Fibroblast of peridontal ligament (primary cell): ENCODE measurements around the gene SLC22A15.

Source experiments
- DNase-seq: peaks from one replicate; pipeline ENCODE4 v3.0.0-alpha.2; 2010; ENCODE audit errors: extremely low read depth

The SLC22A15 gene

DNA sequence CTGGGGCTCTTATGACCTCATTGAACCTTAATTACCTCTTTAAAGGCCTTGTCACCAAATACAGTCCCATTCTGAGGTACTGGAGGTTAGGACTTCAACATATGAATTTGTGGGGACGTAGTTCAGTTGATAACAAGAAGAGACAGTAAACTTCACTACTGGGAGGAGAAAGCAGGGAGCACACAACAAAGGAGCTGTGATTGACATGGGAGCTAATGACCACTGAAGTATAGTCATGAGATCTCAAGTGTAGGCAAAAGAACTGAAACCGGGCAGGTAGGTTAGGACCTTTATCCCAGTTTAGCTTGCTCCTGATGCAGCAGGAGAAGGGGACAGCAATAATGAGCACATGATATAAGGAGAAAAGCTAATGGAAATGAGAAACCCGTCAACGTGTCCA lies 123.1 kb downstream of the SLC22A15 start:
- DNase-seq = no peak

DNA sequence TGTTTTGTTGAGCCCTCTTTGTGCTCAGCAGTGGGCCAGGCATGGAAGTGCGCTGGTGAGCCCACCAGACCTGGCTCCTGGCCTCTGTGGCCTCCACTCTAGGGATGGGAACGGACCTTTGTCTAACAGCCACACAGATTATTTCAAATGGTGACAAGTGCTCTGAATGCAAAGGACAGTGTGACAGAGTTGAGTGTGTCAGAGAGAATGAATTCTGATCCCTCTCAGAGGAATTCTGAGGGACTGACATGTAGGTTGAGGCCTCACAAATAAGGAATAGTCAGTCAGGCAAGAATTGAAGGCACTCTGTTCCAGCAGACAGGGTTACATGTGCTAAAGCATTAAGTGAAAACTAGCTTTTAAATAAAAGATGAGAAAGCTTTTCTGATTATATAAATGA lies 123.6 kb downstream of the SLC22A15 start:
- no peak for DNase-seq

DNA sequence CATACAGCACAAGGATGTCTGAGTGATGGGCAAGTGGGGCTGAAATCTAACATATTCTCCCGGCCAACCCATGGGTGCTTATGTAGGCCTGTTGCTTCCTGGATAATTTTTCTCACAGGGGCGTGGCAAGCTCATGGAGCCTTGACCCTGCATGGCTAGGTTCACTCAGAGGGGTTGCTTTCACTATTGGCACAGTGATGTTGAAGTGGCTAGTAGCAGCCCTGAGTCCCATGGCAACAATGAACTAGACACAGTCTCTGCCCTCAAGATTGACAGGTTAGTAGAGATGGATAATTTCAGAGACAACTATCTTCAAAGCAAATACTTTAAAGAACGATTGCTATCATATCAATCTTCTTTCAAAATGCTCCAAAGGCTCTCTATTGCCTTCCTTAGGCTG lies 128.4 kb downstream of the SLC22A15 start:
- DNase-seq = no peak

DNA sequence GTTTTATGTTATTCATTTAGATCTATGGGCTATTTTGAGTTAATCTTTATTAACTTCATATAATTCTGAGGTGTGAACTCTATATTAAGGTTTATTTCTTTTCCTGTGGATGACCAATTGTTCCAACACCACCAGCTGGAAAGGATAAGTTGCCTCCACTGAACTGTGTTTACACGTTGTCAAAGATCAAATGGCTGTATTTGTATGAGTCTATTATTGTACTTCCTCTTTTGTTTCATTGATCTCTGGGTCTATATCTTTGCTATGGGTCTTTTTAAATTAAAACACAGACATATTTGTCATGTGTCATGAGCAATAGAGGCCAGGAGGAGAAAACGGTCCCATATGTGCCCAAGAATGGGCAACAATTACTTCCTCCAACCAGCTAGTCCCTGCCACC lies 129.7 kb downstream of the SLC22A15 start:
- DNase-seq = no peak

DNA sequence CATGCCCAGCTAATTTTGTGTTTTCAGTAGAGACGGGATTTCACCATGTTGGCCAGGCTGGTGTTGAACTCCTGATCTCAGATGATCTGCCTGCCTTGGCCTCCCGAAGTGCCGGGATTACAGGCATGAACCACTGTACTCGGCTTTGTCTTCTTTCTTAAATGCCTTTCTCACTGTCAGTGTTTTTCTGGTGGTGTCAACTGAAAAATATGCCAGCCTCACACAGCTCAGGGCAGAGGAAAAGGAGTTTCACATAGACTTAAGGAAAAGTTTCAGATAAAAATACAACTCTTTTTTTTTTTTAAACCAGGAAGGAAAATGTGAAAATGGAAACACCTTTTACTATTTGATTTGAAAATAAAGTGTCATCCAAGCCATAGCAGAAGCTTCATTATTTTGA lies 130.3 kb downstream of the SLC22A15 start:
- DNase-seq = no peak

DNA sequence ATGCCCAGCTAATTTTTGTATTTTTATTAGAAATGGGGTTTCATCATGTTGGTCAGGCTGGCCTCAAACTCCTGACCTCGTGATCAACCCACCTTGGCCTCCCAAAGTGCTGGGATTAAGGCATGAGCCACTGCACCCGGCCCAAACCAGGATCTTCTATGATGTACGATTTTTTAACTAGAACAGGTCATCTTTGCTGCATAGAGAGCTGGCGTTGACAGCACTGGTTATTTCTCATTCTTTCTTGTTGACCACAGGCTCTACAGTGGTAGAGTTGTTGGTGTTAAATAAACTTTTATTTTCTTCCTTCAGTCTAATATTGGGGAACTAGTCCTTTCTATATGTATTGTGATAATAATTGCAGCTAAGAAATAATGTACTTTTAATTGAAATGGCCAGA lies 131.1 kb downstream of the SLC22A15 start:
- no peak for DNase-seq

DNA sequence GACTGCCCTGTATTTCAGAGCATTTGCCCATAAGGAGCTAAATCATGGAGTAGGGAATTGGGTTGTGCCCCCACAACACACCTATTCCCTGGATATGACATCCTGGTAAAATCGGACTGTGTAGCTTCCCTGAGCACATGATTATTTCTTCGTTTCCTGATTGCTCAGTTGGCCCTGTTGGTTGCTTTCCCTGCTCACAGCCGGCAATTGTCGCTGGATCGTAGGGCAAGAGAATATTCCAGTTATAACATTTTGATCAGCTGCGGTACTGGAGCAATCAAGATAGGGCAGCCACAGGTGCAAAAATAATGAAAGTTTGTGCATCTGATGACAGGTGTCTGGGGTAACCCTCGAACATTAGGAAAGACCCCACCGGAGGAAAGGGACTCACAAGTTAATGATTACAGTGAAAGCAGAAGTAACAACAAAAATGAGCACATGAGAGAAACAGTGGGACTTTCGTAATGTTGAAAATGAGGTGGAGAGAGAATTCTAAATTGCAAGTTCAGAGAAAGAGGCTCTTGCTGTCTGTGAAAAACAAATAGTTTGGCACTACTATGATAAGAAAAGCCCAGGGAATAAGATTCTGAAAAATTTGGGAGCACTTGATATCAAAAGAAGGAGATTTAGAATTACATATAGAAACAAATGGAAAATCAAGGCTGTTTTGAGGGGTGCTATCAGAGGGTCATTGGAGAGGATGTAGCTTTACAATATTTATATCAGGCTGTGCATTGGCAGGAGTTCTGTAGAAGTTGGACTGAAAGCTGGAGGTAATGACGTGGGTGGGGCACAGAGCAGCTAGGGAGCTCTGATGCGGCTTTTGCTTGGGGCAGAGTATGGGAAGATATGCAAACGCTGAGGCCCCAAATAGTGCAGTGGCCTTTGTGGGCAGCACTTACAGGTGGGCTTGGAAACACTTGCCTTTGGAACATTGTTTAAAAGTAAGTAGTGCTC lies 134.5 kb downstream of the SLC22A15 start, which contains the start of gene MAB21L3:
Gene MAB21L3, plus strand, starts transcription at position 833 of the 957 bp plus-strand sequence. CDS start 1,217 bp downstream, outside the sequence.
- DNase-seq = peak; percentile 37

DNA sequence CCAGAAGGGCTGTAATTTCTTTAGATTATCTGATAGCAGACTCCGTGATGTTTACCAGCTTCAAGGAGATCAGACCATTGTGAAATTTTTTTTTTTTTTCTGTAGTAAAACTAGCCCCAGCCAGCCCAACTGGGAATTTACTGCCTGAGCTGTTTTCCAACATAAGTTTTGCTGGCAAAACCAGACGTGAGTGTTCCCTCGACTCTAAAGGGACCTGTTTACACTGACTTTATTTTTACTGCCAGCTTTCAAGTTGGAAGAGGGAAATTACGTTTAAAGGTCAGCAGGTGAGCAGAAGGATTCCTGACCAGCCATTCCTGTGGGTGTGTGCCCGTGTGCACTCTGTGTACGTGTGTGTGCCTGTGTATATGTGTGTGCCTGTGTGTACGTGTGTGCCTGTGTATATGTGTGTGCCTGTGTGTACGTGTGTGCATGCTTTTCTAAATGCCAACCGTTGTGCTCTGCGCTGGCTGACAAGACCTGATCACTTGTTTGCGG lies 135.3 kb downstream of the SLC22A15 start:
- peak; percentile 50 for DNase-seq

DNA sequence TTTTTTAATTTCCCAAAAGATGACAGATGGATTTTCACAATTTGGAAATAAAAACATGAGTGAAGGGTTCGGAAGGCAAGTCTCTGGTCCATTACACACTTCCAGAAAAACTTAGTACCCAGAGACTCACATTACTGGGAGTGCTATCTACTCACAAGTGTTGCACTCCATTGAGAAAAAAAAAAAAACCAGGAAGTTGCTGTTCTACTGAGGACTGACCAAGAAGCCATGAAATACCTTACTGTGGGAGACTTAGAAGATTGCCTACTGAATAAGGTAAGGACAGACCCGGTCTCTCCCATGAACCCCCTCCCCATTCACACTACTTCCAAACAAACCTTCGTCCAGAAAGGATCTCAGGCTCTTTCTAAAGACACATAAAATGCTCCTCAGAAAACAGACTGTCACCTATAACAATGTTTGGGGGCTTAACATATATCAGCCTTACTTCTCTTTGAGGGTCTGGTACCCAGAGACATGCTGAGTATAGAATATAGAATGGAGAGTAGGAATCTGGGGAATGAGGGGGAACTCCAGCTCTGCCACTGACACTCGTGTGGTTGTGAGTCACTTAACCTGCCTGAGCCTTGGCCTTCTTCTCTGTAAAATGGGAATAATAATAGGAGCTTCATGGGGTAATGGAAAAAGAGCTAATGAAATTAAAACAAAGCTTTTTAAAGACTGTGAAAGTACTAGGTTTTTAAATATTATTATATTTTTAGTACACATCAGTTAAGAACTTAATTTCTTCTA lies 136.3 kb downstream of the SLC22A15 start:
- DNase-seq = no peak

DNA sequence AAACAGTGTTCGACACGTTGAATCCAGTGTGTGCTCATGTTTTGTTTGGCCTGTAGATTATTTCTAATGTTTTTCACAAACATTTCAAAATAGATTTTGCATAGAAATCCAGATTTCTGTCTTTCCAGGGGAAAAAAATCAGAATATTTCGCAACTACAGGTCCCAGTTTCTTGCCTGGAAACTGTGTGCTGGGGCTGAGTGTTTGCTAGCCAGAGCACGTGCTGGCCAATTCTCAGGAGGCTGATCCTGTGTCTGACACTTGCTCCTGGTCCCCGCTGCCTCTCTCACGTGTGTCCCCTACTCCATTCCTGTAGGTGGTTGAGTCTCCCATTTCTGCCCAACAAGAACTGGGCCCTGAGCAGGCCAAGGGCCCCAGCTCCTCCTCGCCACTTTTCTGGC lies 137.3 kb downstream of the SLC22A15 start:
- no peak for DNase-seq

DNA sequence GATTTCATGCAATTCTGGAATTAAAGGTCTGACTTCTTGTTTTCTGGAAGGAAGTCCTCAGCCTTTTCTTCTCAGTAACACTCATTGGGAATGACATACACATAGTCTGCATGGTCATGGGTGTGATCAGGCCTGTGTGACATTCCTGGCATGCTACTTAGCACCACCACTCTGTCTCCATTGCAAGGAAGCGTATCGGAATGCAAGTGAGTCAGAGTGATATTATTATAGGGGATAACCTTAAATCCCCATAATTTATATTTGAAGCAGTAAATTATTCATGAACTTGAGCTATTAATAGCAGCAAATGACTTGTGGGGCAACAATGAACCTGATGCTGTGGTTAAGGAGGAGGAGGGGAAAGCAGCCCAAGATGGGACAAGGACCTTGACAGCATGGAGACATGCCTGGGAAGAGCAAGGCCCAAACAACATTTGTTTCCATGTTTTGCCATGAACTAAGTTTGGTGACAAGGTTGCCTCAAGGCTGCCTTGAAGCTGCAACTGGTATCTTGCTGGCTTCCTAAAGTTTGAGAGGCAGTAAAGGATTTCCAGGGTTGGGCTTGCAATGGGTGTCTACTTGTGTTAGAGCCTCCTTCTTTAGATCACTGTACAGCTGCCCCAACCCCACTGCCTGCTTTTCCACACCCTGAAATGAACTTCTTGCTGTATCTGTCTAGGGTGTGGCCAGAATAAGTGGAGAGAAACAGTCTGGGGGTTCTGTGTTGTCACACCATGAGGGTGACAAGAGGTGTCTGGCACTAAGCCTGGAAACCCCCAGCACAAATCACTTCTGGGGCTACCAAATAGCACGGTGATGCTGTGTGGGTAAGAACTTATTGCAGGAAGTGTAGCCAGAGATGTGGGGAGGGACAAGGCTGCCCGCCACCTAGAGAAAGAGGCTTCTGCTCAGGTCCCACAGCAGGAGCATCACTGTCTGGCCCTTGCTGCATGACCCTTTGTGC lies 139.4 kb downstream of the SLC22A15 start:
- peak; percentile 82 for DNase-seq

DNA sequence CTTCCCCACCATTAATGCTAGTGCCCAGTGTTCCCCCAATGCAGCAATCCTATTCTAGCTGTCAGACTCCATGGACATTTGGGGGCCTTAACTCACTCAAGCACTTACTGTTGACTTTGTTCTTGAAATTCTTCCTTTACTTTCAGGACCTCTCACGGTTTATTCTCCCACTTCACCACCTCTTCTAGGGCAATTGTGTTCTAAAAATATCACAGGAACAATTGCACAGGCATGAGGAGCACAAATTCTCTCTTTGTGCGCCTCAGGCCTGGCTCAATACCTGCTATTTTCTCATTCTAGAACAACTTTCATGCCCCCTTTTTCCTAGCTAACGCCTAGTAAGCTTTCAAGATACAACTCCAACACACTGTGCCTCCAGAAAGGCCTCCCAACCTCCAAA lies 142.2 kb downstream of the SLC22A15 start:
- no peak for DNase-seq
